HG03025 (cell line): ENCODE results near the gene PDGFA.
A peak's percentile ranks its signal among the peaks of the same experiment; 100 is the strongest.

Experiments used
- ATAC-seq: cut with Tn5 transposase; IDR thresholded peaks from one replicate; pipeline ENCODE4 v1.9.1; 2021; ENCODE audit warnings: mild to moderate bottlenecking, moderate library complexity; ENCODE audit not compliant: unreplicated experiment, low FRiP score

PDGFA gene

DNA sequence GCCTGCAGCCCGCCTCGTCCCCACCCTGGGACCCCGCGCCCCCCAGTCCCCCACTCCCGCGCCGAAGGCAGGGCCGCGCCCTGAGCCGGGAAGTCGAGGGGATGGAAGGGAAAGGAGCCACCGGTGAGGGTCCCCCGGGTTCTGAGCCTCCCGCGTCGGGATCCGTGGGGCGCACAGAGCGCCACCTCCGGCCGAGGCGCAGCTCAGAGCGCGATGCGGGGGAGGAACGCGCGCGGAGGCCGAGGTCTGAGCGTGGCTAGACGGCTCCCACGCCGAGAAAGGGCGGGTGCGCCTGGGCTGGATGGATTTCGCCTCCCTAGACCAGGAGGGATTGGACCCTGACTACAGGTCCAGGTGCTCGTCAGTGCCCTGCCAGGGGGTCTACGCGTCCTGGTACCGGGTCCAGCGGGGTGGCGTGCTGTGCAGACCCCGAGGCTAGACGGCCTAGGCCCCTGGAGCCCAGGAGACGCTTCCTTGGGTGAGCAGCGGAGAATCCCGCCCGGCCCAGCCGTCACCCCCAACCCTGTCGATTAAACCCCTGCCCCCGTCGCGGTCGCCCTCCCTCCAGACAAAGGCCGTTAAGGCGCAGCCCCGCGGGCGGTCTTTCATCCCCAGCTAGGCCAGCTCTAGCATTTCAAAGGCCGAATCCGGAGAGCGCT is 986 bp upstream of the PDGFA start:
- ATAC-seq, result no peak

DNA sequence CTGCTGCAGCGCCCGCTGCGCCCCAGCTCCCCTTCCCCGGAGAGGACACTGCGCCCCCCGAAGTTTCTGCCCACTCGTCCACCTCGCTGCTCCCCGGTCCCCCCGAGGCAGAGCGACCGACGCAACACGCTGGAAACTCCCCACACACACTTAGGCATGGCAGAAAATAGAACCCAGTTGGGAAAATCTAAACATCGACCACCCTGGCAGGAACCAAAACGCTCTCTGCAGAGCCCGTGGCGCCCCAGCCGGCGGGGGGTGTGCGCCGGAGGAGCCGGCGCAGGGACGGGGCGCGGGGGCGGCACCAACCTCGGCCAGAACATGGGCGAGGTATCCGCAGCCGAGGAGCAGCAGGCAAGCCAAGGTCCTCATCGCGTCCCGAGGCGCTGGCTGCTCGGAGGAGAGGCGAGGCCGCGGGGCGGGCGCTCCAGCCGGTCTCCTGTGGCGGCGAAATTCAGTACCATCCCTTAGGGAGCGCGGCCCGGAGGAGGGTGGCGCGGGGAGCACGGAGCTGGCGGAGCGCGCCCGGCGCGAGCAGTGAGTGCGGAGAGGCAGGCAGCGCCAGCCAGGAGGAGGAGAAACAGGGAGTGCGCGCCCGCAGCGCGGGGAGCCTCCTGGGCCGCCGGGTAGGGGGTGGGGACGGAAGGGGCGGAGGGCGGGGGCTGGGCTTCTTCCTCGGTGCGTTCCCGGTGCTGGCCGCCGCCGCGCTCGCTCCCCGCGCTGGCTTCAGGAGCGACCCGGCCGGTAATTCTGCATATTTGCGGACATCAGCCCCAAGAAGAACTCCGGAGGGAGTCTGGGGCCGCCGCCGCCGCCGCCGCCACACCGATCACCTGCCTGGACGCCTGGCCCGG is 789 bp downstream of the PDGFA start:
- ATAC-seq, result peak; percentile 25

DNA sequence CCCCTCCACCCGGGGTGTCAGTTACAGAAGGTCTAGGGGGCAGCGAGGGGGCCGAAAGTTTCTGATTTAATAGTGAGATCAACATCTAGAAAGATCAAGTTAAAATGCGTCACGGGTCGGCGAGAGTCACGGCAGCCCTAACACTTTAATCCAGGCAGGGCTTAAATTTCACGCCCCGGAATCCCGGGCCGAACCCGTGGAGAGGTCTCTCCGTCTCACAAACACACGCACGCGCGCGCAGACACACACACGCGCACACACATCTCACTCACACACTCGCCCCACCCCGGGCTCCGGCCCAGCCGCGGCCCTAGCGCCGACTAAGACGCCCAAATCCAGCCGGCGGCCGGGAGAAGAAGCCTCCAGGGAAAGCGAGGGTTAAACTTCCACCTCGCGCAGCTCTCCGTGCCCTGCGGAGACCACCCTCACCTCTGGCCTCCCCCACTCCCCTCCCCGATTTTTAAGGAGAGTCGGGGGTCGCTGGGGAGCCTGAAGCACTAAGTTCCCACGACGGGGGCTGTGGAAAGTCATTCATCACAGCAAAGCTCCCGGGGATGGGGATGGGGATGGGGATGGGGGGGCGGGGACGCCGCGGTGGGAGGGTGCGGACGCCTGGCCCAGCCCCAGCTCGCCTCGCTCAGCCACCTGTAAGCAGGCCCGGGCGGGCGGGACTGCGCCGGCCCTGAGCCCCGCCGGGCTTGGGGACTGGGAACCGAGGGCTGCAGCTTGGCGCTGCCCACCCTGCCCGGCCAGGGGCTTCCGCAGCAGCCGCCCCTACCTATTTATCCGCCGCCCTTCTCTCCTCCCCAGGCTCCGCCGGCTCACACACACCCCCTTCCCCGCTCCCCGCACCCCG is 1.6 kb downstream of the PDGFA start:
- ATAC-seq, result no peak

DNA sequence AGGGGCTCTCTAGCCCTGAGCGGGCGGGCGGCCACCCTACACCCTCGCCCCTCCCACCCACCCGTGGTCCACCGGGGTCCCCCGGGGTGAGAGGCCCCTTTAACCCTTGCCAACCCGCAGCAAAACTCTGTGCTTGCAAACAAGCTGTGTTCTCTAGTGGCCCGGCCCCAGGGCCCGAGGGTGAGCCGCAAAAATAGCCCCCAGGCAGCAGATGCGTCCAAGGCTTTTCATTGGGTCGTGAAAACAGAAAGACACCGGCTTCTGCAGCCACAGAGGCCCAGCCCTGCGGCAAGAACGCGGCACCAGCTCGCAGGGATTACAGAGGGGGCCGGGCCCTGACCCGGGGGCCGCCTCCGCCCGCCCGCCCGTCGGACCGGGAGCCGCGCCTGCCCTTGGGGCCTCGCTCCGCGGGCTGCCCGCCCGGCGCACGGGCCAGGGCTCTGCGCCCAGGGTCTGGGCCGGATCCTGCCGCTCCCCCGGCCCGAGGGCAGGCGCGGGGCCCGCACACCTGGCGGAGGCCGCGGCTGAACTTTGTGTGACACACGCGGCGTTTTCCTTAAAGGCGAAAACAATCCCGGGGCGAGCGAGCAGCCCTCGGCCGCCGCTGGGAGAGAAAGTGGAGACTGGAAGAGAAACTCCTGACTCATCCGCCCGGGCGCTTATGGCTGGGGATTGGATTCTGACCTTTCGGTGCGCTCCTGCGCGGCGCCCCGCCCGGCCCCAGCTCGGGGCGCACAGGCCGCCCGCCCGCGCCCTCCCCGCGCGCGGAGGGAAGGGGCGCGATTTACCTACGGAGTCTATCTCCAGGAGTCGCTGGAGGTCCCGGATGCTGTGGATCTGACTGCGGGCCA is 2.8 kb downstream of the PDGFA start:
- ATAC-seq, result no peak

DNA sequence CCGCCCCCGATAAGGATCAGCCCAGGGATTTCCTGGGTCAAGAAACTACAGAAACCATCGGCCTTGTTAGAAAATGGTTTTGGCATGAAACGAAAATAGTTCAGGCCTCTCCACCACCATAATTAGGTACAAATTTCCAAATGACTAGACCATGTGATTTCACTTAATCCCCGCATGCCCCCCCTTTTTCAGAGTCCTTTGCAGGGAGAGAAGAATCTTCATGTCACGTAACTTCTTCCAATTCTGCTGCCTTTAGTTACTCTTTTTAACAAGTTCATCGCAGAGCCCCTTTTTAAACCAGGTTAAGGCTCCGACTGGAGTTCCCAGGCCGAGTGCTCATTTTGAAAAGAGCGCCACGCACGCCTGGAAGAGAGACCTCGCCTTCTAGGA is 3.4 kb downstream of the PDGFA start:
- ATAC-seq, result no peak

DNA sequence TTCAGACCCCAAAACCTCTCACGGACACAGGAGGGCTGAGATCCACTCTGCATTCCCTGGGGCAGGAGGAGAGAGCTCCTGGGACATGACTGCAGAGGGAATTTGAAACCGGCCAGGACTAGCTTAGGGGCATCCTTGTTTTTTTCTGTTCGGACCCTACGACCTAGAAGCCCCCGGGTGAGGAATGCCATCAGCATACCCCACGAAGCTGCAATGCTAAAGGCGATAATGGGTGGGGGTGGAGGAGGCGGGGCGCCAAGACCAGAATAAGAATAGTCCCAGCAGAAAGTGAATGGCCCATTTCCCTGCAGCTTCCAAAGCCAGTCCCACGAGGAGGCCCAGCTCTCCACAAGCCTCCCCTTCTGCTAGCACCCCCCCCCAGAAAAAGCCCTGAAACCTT is 4.0 kb downstream of the PDGFA start:
- no peak for ATAC-seq

DNA sequence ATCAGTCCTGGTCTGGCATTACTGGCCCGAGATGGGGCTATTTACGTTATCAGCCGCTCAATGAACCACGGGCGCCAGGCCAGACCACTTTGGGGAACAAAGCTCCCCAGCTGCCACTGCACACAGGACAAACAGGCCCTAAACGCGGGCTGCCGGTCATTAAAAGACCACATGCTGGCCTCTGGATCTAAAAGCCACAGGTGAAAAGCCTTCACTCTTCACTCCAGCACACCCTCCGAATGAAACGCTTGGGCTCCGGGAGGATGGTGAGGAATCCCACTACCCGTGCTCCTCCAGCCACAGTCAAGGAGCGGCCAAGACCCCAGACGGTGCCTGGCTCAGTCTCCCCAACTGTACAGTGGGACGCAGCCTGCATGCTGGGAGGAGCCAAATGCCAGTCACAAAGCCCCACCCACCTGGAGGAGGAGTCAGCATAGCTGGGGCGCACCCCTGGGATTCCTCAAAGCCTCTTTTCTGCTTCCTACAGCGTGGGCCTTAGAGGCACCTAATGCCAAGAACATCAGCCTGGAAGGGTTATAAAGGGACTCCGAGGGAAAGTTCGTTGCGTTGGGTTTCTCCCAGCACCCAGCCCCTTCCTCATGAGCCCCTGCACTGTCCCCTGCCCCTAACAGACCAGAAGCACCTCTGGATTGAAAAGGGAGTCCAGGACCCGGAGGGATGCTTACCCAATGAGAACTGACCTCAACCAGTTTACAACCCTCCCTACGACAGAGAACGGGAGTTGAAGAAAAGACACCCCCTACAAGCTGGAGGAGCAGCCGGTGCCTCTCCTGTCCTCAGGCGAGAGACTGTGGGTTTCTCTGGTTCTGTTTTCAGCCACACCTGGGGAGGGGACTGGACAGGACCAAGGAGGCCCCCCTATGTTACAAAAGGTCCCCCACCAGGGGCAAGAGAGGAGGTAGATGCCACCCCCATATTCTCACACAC is 4.7 kb downstream of the PDGFA start:
- no peak for ATAC-seq

DNA sequence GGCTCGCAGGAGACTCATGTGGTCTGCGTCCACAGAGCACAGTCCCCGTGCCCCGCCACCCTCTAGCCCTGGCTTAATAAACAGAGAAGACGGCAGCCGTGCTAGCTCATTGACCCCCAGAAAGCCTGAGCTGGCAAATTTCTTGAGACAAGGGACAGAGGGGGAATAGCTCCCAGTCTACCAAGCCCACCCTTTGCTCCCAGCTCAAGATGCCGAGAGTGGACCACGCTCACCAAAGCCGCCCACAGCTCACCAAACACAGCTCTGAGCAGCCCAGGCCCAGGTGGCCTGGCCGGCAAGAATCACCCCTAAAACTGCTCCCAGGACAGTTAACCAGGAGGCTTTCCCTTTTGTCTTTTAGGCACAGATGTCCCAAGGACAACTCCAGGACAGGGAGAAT is 5.4 kb downstream of the PDGFA start:
- ATAC-seq, result no peak

DNA sequence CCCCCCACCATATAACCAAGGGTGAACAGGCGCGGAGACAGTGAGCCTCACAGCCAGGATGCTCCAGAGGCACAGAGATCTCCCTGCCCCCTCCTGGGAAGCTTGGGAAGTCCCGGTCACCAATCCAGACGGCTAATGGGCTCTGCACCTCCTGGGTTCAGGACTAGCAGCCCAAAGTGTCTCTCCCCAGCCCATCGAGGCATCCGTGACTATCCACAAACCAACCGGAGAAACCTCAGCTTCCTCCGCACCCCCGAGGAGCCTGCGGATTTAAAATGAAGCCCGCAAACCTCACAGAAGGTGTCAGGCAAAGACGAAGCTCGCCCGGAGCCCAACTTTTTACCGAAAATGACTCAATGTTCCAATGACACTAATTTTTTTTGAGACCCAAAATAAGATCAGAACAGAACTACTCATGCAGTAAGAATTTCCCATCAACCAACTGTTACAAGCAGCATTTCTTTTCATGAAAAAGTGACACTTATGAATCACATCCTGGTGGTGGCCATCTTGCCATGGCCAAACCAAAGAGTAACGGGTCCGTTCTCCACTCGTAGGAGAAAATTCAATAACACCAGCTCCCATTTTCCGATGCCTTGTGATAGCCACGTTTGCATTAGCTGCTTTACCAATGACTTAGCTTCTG is 6.0 kb downstream of the PDGFA start:
- ATAC-seq, result no peak

DNA sequence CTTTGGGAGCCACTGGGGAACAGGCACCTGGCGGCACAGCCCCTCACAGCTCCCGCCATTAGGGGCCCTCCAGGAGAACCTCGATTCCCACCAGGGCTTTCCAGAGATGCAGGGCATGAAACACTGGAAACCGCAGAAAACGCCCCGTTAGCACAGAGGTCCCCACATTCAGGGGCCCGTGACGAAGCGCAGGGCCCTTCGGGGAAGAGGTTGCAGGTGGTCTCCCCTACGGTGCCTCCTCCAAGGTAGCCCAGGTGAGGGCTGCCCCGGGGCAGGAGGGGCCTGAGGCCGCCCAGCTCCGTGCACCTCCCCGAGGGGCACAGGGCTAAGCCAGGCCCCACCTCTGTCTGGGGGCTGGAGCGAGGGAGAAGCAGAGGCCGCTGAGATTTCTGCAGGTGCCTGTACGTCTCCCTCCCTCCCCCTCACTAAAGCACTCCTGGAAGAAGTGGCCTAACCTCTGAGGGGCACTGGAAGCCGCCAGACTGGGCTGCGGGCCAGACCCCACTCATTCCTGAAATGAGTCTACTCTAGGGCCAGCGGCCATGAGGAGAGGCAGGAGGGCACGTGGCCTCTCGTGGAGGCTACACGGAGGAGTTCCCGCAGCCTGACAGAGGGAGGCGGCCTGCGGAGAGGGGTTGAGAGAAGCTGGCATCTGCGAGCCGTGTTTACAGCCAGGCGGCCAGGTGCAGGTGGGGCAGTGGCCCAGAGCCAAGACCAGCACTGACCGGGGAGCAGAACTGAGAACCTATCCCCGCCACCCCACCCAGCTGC is 6.9 kb downstream of the PDGFA start:
- no peak for ATAC-seq

DNA sequence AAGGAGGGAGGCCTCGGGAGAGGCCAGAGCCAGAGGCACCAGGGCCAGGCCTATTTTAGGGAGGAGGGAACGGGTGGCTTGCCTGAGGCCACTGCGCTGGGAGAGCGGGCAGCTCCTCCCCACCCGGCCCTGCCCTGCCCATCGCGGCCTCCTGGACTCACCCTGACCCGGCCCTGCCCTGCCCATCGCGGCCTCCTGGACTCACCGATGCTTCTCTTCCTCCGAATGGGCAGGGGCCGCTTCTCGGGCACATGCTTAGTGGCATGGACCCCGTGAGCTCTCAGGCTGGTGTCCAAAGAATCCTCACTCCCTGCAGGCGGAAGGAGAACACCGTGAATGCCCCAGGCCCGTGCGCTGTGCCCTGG is 7.5 kb downstream of the PDGFA start:
- ATAC-seq, result no peak

DNA sequence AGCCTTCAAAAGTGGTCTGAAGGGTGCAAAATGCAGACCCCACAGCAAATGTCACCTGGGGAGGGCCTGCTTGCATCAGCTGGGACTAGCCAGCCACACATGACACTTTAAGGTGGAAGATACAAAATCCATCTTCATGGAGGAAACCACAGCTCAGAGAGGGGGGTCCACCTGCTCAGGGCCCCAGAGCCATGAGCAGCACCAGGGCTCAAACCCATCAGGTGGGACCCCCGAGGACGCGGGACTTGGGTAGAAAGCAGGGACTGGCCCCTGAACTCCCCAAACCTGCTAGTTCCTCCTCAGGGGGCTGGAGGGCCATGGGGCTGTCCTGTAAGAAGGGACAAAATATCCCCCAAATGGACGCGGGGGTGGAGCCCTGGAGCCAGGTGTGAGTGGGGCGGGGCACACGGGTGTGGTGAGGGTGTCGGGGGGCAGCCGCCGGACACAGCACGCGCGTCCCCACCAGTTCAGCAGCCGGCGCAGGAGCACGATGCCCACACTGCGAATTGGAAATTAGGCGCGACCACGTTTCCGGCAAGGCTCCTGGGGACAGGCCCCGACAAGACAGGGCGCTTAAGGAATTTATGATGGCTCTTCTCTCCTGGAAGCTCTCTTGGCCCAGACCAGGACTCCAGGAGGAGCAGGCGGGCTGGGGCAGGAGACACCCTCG is 8.0 kb downstream of the PDGFA start:
- ATAC-seq, result no peak

DNA sequence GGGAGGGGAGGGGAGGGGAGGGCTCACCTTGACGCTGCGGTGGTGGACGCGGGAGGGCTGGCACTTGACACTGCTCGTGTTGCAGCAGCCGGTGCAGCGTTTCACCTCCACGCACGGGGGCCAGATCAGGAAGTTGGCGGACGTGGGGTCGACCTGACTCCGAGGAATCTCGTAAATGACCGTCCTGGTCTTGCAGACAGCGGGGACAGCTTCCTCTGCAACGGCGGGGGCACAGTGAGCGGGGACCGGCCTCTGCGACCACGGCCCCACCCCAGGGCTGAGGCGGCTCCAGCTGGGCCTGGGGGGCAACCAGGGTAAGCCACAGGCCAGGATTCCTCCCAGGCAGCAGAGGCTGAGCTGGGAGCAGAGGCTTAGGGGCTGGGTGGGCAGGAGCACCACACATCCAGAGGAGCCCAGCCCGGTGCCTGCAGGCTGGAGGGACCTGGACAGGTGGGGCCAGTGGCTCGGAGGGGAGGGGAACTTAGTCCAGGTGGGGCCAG is 8.8 kb downstream of the PDGFA start:
- no peak for ATAC-seq

DNA sequence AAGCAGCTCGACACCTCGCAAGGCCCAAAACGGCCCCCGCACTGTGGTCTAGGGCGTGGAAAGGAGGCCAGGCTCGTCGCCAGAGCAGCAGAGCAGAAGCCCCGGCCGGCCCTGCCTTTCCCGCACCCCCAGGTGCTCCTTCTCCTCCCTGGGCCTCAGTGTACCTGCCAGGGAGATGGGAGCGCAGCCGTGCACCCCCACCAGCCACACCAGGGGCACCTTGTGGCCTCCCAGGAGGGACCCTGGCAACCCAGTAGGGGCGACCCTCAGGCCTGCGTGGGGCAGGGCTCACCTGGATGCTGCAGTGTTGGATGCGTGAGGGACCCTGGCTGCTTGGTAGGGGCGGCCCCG is 9.5 kb downstream of the PDGFA start:
- no peak for ATAC-seq

DNA sequence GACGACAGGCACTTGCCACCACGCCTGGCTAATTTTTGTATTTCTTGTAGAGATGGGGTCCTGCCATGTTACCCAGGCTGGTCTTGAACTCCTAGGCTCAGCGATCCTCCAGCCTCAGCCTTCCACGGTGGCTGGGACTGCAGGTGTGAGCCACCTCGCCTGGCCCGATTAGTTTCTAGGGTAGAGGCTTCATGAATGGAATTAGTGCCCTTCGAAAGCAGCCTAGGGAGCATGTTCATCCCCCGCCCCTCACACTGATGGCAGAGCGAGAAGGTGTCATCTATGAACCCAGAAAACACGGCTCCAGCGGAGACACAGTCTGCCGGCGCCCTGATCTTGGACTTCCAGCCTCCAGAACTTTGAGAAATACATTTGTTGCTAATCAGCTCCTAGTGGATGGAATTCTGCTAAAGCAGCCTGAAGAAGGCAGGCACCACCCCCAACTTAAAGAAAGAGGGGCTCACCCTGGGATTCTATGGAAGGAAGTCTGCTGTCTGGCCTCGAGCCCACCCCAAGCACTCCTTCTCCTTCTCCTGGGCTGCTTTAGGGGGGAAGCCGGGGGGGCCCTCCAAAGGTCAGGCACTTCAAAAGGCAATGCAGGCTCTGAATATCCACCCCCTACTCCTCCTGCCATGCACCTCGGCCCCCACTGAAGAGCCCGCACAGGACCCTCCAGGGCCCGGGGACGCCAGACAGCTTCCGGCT is 10.1 kb downstream of the PDGFA start:
- ATAC-seq, result no peak

DNA sequence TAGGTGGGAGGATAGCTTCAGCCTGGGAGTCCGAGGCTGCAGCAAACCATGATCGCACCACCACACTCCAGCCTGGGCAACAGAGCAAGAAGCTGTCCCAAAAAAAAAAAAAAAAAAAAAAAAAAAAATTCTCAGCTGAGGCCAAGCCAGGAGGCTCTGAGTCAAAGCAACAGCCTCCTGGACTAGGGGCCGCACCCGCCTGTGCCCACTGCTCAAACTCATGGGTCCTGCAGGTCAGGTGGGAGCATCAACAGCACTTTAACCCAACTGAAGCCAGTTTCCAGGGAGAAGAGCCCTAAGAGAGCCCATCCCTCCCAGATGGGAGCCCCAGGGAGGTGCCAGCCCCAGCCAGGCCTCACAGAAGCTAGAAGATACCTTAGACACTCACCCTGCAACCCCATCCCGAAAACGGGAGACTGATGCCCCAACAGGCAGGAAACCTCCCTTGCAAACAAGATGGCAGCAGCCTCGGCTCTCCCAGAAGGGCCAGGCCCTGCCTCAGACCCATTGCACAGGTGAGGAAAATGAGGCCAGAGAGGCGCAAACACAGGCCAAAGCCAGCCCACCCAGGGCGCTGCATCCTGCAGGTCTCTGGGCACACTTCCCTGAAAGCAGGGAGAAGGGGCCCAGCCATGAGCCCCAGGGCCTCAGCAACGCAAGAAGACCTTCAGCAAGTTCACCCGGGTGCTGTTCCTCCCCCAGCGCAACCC is 11.0 kb downstream of the PDGFA start:
- ATAC-seq, result no peak
